ENCODE measurements around the gene EFNA4.

DNA sequence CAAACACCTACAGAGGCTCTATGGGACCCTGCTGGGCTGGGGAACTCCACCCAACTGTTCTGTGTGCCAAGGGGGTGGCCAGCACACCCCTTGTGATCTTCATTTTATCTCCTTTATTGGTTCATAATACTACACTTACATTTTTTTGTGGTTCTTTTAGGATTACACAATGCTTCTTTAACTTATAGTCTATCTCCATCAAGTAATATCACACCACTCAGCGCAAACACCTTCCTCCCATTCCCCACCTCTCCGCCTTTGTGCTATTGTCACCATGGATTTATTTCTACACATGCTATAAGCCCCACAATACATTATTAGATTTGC is 31.0 kb downstream of the EFNA4 start:
- no peak for TF ChIP-seq POLR2A (IDR thresholded peaks at IDR 0.05)
- TF ChIP-seq, protein P1, sequence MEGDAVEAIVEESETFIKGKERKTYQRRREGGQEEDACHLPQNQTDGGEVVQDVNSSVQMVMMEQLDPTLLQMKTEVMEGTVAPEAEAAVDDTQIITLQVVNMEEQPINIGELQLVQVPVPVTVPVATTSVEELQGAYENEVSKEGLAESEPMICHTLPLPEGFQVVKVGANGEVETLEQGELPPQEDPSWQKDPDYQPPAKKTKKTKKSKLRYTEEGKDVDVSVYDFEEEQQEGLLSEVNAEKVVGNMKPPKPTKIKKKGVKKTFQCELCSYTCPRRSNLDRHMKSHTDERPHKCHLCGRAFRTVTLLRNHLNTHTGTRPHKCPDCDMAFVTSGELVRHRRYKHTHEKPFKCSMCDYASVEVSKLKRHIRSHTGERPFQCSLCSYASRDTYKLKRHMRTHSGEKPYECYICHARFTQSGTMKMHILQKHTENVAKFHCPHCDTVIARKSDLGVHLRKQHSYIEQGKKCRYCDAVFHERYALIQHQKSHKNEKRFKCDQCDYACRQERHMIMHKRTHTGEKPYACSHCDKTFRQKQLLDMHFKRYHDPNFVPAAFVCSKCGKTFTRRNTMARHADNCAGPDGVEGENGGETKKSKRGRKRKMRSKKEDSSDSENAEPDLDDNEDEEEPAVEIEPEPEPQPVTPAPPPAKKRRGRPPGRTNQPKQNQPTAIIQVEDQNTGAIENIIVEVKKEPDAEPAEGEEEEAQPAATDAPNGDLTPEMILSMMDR (IDR thresholded peaks at IDR 0.05 in 4 of 5, conservative IDR thresholded peaks at IDR 0.05 in 1 of 5) = no peak
